ENCODE results near the gene GDPD2.
A peak's percentile ranks its signal among the peaks of the same experiment; 100 is the strongest.

The GDPD2 gene

GRCh38 chrX:70437011-70437410 lies 13.9 kb downstream of the GDPD2 start:
- H3K4me3 ChIP-seq (ENCODE audit: low read length), result no peak overlapping the region
- no peak for TF ChIP-seq CTCF (IDR thresholded peaks at IDR 0.05; ENCODE audit: insufficient read depth, low read depth, low read length, missing control alignments)
- DNase-seq (ENCODE audit: low read depth), result no peak

- no peak overlapping the region for H3K4me3 ChIP-seq (ENCODE audit: low read length)
- TF ChIP-seq CTCF (IDR thresholded peaks at IDR 0.05; ENCODE audit: insufficient read depth, low read depth, low read length, missing control alignments), result no peak
- peak; percentile 56 for DNase-seq (ENCODE audit: low read depth)
These were observed 15.0 kb downstream of the GDPD2 start for GRCh38 chrX:70437921-70438665.

GRCh38 chrX:70439016-70439415 lies 15.9 kb downstream of the GDPD2 start:
- no peak for TF ChIP-seq CTCF (IDR thresholded peaks at IDR 0.05; ENCODE audit: insufficient read depth, low read depth, low read length, missing control alignments)
- peak; percentile 33 for DNase-seq (ENCODE audit: low read depth)
- H3K4me3 ChIP-seq (ENCODE audit: low read length), result no peak overlapping the region

GRCh38 chrX:70442224-70442623 lies 19.1 kb downstream of the GDPD2 start:
- TF ChIP-seq CTCF (IDR thresholded peaks at IDR 0.05; ENCODE audit: insufficient read depth, low read depth, low read length, missing control alignments), result no peak
- DNase-seq (ENCODE audit: low read depth), result no peak
- no peak overlapping the region for H3K4me3 ChIP-seq (ENCODE audit: low read length)

GRCh38 chrX:70444326-70444945 lies 21.3 kb downstream of the GDPD2 start, which contains the start of gene DLG3:
Gene DLG3, plus strand, starts transcription at chrX:70444835. Its CDS starts 367 bp downstream, at chrX:70445202.
- TF ChIP-seq CTCF (IDR thresholded peaks at IDR 0.05; ENCODE audit: insufficient read depth, low read depth, low read length, missing control alignments), result no peak
- DNase-seq (ENCODE audit: low read depth), result peak; percentile 32
- no peak within 1 kb of the TSS for H3K4me3 ChIP-seq (ENCODE audit: low read length)

GRCh38 chrX:70444946-70445656 lies 22.0 kb downstream of the GDPD2 start:
- H3K4me3 ChIP-seq (ENCODE audit: low read length), result no peak overlapping the region
- TF ChIP-seq CTCF (IDR thresholded peaks at IDR 0.05; ENCODE audit: insufficient read depth, low read depth, low read length, missing control alignments), result no peak
- no peak for DNase-seq (ENCODE audit: low read depth)

Data from epithelial cell of esophagus (primary cell).